ENCODE data around the gene NKX2-2. TPM values are rescaled to one million over a fixed set of nuclear protein-coding genes. Genes with fewer than 3 reads are reported as not detected.
A peak's percentile ranks its signal among the peaks of the same experiment; 100 is the strongest.

NKX2-2 gene
- total and polyA plus RNA-seq, 2 donors (not counting 3 experiments of a cell fraction or from before 2014, with no cell fraction given) = not detected

- H3K9me3 ChIP-seq (replicated peaks; ENCODE audit: control insufficient read depth, insufficient read depth, low read length) = no peaks in the 10 kb centered on the region
- no peaks in the 10 kb centered on the region for H3K36me3 ChIP-seq (ENCODE audit: control insufficient read depth in 2 of 2, extremely low read depth in 1 of 2, insufficient read depth in 2 of 2, low read length in 2 of 2)
- intact Hi-C loops (cut with micrococcal nuclease) (loop anchor here (2.0 to 5.0 kb wide), 3 partner anchors 112 to 412 kb away; partner anchors contain the start of genes KIZ and NKX2-4), dilution Hi-C loops (cut with MboI; ENCODE audit: extremely low pct_ligation_motif_present, low sequenced_read_pairs) (no loop called here)
- no TSS peak for BruUV-seq (replicated peaks)
- no peak overlapping the region for H3K4me3 ChIP-seq (replicated peaks in 1 of 3; ENCODE audit: insufficient read depth in 1 of 3, low read depth in 1 of 3, low read length in 3 of 3)
- H3K9ac ChIP-seq (replicated peaks; ENCODE audit: extremely low read depth, insufficient read depth, low read length) = no peak overlapping the region
- H3K79me2 ChIP-seq (ENCODE audit: control insufficient read depth, insufficient read depth, low read length) = no peaks in the 10 kb centered on the region
- H3K27me3 ChIP-seq (ENCODE audit: control insufficient read depth in 2 of 2, insufficient read depth in 2 of 2, low read length in 2 of 2) = peaks cover 71 to 79% of the 10 kb centered on the region in 2 experiments
- H3K4me2 ChIP-seq (ENCODE audit: insufficient read depth, low read length) = peak overlapping the region; percentile 31
- no peak for FAIRE-seq
- no peak overlapping the region for H3K27ac ChIP-seq (ENCODE audit: insufficient read depth, low read depth, low read length)
- DNase-seq (ENCODE audit: low read depth, low spot score) = no peak
- H3K4me1 ChIP-seq (ENCODE audit: control insufficient read depth, extremely low read depth, insufficient read depth, low read length) = peaks cover 15% of the 10 kb centered on the region
- no peaks in the 10 kb centered on the region for H3K9me1 ChIP-seq (replicated peaks; ENCODE audit: control insufficient read depth, extremely low read depth, insufficient read depth, low read length)
- ChIA-PET POLR2A (no interaction called here), CTCF (interaction anchor here (1.2 to 12.0 kb wide), 3 partner anchors 8 to 672 kb away, joined by 3 to 443 read pairs (median 3); no protein-coding TSS in a partner anchor)
- no peak overlapping the region for H2AFZ ChIP-seq (ENCODE audit: low read depth, low read length)
- no peaks in the 10 kb centered on the region for H4K20me1 ChIP-seq (replicated peaks; ENCODE audit: control insufficient read depth, extremely low read depth, insufficient read depth, low read length)
- TF ChIP-seq JUN (IDR thresholded peaks at IDR 0.05; ENCODE audit: borderline replicate concordance, insufficient read depth, insufficient read length, low read depth) (no peak), EZH2 (IDR thresholded peaks at IDR 0.05; ENCODE audit: borderline replicate concordance, low read depth, low read length, severe bottlenecking) (peak; percentile 81)
Observed at GRCh38 chr20:21509597-21510371, 4.1 kb downstream of the NKX2-2 start.

- no peak for FAIRE-seq
- H3K4me2 ChIP-seq (ENCODE audit: insufficient read depth, low read length) = no peak overlapping the region
Observed at GRCh38 chr20:21509079-21509596, 4.7 kb downstream of the NKX2-2 start.

More at GRCh38 chr20:21509079-21509596, 4.7 kb downstream of the NKX2-2 start:
- H3K9me3 ChIP-seq (replicated peaks; ENCODE audit: control insufficient read depth, insufficient read depth, low read length) = no peaks in the 10 kb centered on the region
- no peak for DNase-seq (ENCODE audit: low read depth, low spot score)
- TF ChIP-seq POLR2A (IDR thresholded peaks at IDR 0.05; ENCODE audit: low read depth, low read length) = no peak
- TF ChIP-seq POLR2AphosphoS5 (IDR thresholded peaks at IDR 0.05; ENCODE audit: insufficient read depth, low read depth, low read length) = no peak
- TF ChIP-seq MYC (IDR thresholded peaks at IDR 0.05; ENCODE audit: low read depth, low read length) = no peak
- no peak for TF ChIP-seq GATA2 (IDR thresholded peaks at IDR 0.05; ENCODE audit: insufficient read depth, insufficient read length, low read depth, low read length)
- no peak for TF ChIP-seq FOS (IDR thresholded peaks at IDR 0.05; ENCODE audit: borderline replicate concordance, insufficient read depth, low read length)
- no peak for TF ChIP-seq JUN (IDR thresholded peaks at IDR 0.05; ENCODE audit: borderline replicate concordance, insufficient read depth, insufficient read length, low read depth)
- no peak for TF ChIP-seq MAX (IDR thresholded peaks at IDR 0.05; ENCODE audit: insufficient read depth, insufficient read length)
- no peak for TF ChIP-seq EZH2 (IDR thresholded peaks at IDR 0.05; ENCODE audit: borderline replicate concordance, low read depth, low read length, severe bottlenecking)
- no peak for TF ChIP-seq CTCF (IDR thresholded peaks at IDR 0.05; ENCODE audit: extremely low read depth in 1 of 2, insufficient read depth in 1 of 2, low read depth in 1 of 2, low read length in 2 of 2)
- H3K4me1 ChIP-seq (ENCODE audit: control insufficient read depth, extremely low read depth, insufficient read depth, low read length) = peaks cover 15% of the 10 kb centered on the region
- no peak overlapping the region for H2AFZ ChIP-seq (ENCODE audit: low read depth, low read length)
- H3K27ac ChIP-seq (ENCODE audit: insufficient read depth, low read depth, low read length) = no peak overlapping the region
- no peak overlapping the region for H3K4me3 ChIP-seq (replicated peaks in 1 of 3; ENCODE audit: insufficient read depth in 1 of 3, low read depth in 1 of 3, low read length in 3 of 3)
- intact Hi-C loops (cut with micrococcal nuclease) = loop anchor here (2.0 to 5.0 kb wide), 3 partner anchors 112 to 412 kb away; partner anchors contain the start of genes KIZ and NKX2-4
- H4K20me1 ChIP-seq (replicated peaks; ENCODE audit: control insufficient read depth, extremely low read depth, insufficient read depth, low read length) = no peaks in the 10 kb centered on the region
- no TSS peak for BruUV-seq (replicated peaks)
- H3K79me2 ChIP-seq (ENCODE audit: control insufficient read depth, insufficient read depth, low read length) = no peaks in the 10 kb centered on the region
- H3K27me3 ChIP-seq (ENCODE audit: control insufficient read depth in 2 of 2, insufficient read depth in 2 of 2, low read length in 2 of 2) = peaks cover 71 to 80% of the 10 kb centered on the region in 2 experiments
- ChIA-PET POLR2A (no interaction called here), CTCF (interaction anchor here (0.8 to 12.0 kb wide), 3 partner anchors 9 to 649 kb away, joined by 3 to 443 read pairs (median 3); no protein-coding TSS in a partner anchor)
- no peaks in the 10 kb centered on the region for H3K36me3 ChIP-seq (ENCODE audit: control insufficient read depth in 2 of 2, extremely low read depth in 1 of 2, insufficient read depth in 2 of 2, low read length in 2 of 2)
- dilution Hi-C loops (cut with MboI; ENCODE audit: extremely low pct_ligation_motif_present, low sequenced_read_pairs) = no loop called here
- H3K9me1 ChIP-seq (replicated peaks; ENCODE audit: control insufficient read depth, extremely low read depth, insufficient read depth, low read length) = no peaks in the 10 kb centered on the region
- H3K9ac ChIP-seq (replicated peaks; ENCODE audit: extremely low read depth, insufficient read depth, low read length) = no peak overlapping the region
